AG09309 (cell line): ENCODE measurements around the gene UBN2.
"Not testable (repeated sequence)": the region's sequence is repeated elsewhere in the genome, so short reads cannot be mapped to it uniquely, and the experiment has no call there.

ENCODE experiments used
- DNase-seq: peaks from one replicate; pipeline ENCODE4 v3.0.0-alpha.2; 2010; ENCODE audit warnings: low read depth
- H3K4me3 ChIP-seq: 2 replicates; pipeline ENCODE4 v1.5.1; 2011; ENCODE audit warnings: mild to moderate bottlenecking, low read depth, low read length, moderate library complexity; ENCODE audit not compliant: control insufficient read depth
- TF ChIP-seq, protein P1 (sequence below): IDR thresholded peaks from 2 replicates; pipeline ENCODE4 v1.5.1; 2011; ENCODE audit warnings: mild to moderate bottlenecking, low read depth, low read length, inconsistent platforms; ENCODE audit not compliant: insufficient read depth, control insufficient read depth; ENCODE audit errors: missing control alignments

The UBN2 gene

DNA sequence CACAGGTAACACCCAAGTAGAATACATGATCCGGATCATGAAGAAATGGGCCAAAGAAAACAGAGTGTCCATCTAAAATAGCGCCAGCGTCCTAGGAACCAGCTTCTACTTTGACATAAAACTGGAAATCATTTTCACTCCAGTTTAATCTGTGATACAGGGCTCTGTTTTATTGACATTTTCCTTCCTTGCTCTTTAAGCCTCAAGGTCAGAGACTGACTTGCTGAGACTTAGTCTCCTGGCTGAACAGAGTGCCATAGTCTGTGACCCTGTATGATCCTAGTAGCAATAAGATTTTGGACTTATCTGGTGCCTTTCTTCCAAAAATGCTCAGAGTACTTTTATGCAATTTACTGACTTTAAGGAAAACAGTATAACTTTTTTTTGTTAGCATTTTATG lies 41.7 kb upstream of the UBN2 start:
- no peak overlapping the region for H3K4me3 ChIP-seq
- TF ChIP-seq, protein P1, sequence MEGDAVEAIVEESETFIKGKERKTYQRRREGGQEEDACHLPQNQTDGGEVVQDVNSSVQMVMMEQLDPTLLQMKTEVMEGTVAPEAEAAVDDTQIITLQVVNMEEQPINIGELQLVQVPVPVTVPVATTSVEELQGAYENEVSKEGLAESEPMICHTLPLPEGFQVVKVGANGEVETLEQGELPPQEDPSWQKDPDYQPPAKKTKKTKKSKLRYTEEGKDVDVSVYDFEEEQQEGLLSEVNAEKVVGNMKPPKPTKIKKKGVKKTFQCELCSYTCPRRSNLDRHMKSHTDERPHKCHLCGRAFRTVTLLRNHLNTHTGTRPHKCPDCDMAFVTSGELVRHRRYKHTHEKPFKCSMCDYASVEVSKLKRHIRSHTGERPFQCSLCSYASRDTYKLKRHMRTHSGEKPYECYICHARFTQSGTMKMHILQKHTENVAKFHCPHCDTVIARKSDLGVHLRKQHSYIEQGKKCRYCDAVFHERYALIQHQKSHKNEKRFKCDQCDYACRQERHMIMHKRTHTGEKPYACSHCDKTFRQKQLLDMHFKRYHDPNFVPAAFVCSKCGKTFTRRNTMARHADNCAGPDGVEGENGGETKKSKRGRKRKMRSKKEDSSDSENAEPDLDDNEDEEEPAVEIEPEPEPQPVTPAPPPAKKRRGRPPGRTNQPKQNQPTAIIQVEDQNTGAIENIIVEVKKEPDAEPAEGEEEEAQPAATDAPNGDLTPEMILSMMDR = no peak
- DNase-seq = no peak

DNA sequence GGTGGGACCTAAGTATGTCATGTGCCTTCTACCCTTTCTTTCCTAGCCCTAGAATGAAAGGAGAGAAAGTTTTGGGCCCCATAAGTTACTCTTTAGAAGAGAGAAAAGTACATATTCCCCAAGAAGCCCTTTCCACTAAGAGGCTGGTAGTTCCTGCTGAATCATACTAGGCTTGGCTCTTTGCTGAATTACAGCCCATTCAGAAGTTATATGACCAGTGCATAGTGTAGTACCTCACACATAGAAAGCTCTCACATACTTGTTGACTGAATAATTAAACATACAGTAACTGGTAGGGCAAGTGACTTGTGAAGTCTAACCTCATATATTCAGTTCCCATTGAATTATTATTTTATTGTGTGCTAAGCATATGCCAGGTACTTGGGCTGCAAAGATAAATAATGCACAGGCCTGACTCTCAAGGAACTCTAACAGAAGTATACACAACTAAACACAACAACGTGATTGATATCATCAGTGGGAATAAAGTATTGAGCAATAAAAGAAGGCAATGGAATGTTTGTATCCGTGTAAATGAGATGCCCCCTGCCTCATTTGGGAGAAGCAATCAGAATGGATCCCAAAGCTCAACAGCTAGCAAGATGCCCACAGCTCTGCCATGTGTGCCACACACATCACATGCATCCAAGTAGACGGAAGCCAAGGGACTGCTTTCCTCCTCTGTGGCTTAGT lies 38.9 kb upstream of the UBN2 start:
- no peak overlapping the region for H3K4me3 ChIP-seq
- no peak for DNase-seq
- TF ChIP-seq, protein P1 = no peak

GRCh38 chr7:139200382-139200781 lies 30.7 kb upstream of the UBN2 start:
- TF ChIP-seq, protein P1 = no peak
- DNase-seq = no peak
- H3K4me3 ChIP-seq = no peak overlapping the region

- no peak for DNase-seq
- no peak overlapping the region for H3K4me3 ChIP-seq
- TF ChIP-seq, protein P1 = no peak
Observed at GRCh38 chr7:139203992-139204391, 27.0 kb upstream of the UBN2 start.

DNA sequence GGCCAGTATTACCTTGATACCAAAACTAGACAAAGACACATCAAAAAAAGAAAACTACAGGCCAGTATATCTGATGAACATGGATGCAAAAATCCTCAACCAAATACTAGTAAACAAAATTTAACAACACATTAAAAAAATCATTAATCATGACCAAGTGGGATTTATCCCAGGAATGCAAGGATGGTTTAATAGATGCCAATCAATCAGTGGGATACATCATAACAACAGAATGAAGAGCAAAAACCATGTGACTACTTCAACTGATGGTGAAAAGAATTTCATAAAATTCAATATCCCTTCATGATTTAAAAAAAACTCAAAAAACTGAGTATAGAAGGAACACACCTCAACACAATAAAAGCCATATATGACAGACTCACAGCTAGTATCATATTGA lies 25.2 kb upstream of the UBN2 start:
- TF ChIP-seq, protein P1 = no peak
- DNase-seq = no peak
- H3K4me3 ChIP-seq = no peak overlapping the region

DNA sequence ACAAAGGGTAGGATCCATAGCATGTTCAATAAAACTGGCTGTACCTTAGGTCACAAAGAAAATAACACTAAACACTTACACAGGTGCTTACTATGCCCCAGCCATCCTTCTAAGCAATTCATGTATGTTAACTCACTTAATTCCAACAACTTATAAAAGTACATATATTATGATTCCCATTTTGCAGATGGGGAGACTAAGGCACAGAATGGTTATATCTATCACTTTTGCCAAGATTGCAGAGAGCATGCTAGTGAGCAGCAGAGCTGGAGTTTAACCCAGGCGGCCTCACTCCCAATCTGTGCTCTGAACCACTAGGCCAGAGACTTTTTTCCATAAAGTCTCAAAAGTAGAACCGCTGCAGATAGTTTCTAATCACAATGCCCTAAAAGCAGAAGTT lies 18.9 kb upstream of the UBN2 start:
- TF ChIP-seq, protein P1 = no peak
- no peak for DNase-seq

GRCh38 chr7:139213489-139213888 lies 17.5 kb upstream of the UBN2 start:
- H3K4me3 ChIP-seq, DNase-seq: not testable (repeated sequence)

More for the DNA sequence above, 18.9 kb upstream of the UBN2 start:
- H3K4me3 ChIP-seq = no peak overlapping the region
